CD4-positive, alpha-beta T cell treated with Interleukin-4 for 1 hour (primary cell): Measurements from ENCODE around the gene PACSIN2.

Source experiments
- DNase-seq, 2 donors: peaks; one replicate each; pipeline ENCODE4 v3.0.0-alpha.2; 2020 to 2022

Gene PACSIN2

DNA sequence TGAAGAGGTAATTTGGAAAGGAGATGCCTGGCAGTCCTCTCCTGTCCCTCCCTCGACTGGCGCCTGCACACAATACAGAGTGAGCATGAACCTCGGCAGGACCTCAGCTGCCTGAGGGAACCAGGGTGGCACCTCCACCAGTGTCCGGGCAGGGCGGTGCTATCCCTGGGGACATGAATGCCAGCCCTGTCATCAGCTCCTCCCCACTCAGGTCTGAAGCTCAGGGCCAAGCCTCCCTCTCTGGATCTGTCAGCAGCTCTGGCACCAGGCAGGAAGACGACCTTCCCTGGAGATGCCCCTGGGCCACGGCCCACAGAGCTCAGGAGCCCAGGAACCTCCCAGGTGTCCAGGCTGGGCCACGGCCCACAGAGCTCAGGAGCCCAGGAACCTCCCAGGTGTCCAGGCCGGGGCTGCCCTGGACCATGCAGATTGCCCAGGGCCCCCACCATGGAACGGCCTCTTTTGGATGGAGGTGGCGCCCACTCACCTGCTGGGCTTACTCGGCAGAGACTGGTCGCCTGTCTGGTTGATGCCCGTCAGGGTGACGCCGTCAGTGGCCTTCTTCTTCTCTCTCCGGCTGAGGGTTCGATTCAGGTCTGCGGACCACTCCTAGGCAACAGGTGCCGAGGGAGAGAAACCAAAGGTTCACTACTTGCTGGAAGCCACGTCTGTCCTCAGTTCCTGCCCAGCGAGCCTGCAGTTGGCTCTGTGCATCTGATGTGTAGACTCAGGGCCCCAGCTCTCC is 136.2 kb downstream of the PACSIN2 start:
- no peak for DNase-seq

DNA sequence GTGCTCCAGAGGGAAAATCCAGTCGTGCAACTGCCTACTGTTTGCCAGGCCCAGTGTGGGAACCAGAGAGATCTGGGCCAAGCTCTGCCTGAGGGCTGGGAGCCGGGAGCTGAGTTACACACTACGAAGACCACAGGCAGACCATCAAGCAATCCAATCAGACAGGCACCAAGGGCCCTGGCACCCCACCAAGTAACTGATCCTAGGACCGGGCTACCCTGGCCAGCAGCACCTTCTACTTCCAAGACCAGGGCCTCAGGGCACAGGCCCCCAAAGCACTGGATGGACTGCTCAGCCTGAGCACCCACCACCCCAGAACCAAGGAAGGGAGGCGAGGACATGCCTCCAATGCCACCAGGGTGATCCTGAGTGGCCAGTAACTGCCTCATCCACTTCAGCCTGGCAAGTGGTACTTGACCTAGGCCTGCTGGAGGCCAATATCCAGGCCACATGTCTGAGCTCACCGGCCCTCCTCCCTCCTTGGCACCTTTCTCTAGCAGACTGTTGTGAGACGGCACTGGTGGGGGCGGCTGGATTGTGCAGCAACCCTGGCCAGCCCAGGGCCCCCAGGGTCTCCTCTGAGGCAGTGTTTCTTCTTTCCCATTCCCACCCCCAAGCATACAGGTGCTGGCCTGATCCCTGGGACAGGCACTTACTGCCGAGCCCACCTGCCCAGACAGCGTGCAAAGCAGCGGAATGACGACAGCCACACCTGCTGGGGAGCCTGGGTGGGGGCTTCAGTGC is 137.2 kb downstream of the PACSIN2 start:
- DNase-seq = no peak

DNA sequence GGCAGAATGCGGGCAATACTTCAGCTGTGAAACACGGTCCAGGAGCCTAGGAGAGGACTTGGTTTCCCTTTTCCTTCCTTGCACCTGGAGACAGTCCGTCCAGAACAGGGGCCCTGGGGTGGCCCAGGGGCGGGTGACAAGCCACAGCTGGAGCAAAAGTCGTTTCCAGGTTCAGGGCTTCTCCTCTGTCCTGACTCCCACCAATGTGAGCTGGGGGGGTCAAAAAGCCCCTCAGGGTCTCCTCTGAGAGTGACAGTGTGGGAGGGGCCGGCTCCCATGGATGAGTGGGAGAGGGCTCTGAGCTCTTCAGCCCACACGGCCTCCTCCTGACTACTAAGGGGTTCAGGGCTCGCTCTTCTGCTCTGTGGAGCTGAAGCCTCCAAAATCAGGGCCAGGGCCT is 137.8 kb downstream of the PACSIN2 start:
- no peak for DNase-seq

DNA sequence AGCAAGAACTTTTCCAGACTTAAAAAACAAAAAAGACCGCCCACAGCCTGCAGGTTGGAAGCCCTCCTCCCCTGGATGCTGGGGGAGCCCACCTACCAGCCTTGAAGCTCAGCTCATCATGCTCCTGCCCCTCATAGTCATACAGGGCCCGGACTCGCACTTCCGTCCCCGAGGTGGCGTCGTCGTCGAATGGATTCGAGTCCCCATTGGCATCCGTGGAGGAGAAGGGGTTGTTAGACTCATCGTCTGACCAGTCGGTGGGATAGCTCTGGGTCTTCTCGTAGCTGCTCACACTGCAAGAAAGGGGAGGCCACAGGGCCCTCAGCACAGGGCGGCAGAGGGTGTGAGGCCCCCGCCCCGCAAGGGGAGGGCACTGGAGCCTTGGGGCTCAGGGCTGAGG is 138.9 kb downstream of the PACSIN2 start:
- DNase-seq = no peak

DNA sequence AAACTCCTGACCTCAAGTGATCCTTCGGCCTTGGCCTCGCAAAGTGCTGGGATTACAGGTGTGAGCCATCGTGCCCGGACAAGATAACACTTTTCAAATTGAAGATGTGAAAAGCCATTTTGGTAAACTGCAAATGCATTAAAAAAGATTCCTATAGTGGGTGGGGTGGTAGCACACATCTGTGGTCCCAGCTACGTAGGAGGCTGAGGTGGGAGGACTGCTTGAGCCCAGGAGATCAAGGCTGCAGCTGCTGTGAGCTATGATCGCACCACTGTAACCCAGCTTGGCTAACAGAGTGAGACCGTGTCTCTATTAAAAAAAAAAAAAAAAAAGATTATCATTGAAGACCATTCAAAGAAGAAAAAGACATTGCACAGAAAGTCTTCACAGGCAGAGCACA is 140.9 kb downstream of the PACSIN2 start:
- DNase-seq = no peak

DNA sequence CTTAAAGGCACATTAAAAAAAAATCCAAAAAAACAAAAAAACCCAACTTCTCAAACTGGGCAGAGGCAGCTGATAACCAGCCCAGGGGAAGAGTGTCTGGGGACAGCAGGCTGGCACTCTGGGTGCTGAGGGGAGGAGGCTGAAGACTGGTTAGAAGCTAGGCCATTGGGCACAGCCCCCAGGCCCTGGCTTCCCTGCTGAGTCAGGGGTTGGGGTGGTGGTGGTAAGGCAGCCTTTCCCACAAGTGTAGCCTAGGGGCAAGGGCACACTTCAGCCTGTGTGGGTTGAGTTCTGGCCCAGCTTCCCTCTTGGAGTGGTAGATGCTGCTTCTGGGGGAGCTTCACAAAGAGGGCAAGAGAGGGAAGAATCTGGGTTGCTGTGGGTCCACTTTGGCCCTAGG is 141.6 kb downstream of the PACSIN2 start:
- DNase-seq = no peak

DNA sequence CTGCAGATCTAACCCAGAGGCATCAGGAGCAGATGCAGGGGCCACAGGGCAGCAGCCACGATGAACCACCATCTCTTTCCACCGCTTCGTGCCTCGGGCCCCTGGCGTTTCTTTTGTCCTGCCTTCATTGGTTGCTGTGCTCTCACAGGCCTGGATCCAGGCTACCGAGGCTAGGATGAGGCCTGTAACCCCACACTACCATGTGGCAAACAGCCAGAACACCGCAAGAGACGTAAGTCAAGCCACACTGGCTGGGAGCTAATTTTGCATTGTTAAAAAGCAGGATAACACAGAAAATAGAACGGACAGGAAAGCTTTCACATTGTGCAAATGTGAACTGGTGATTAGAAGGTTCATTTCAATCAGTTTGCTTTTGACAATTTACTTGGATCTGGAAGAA is 142.1 kb downstream of the PACSIN2 start:
- DNase-seq = no peak

DNA sequence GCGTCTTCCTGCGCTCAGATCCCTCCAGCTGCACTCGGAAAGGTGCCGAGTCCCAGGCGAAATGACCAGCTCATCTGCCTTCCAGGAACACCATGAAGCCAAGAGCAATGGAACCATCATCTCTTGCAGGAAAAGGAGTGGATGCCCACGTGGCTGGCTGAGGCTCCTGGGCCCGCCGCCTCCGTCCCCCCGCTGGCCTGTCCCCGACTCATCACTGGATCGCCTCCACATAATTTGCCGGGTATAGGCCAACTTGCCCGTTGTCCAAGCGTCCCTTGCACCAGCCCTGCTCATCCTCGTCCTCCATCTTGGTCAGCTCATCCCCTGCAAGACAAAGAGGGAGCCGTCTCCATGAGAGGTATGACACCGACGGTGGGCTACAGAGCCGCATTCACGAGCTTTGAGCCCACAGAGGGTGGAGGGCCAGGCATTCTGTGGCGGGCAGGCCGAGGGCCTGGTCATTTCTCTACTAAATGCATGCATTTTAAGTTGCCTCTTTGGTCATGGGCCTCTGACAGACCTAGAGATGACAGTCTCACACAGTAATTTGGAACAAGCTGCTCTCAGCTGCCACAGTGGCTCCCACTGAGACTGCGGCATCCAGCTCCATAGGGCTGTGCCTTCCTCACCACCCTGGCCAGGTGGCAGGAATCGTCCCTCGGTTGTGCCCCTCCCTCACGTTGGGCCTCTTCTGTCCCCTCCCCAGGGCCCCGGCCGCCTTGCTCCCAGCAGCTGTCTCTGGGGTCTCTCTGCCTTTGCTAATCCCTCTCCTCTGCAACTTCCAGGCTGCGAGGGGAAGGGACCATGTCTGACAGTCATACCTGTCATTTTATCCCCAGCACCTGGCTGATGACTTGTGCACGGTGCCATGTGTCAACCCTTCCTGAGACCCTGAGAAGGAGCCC is 143.6 kb downstream of the PACSIN2 start:
- DNase-seq = no peak

DNA sequence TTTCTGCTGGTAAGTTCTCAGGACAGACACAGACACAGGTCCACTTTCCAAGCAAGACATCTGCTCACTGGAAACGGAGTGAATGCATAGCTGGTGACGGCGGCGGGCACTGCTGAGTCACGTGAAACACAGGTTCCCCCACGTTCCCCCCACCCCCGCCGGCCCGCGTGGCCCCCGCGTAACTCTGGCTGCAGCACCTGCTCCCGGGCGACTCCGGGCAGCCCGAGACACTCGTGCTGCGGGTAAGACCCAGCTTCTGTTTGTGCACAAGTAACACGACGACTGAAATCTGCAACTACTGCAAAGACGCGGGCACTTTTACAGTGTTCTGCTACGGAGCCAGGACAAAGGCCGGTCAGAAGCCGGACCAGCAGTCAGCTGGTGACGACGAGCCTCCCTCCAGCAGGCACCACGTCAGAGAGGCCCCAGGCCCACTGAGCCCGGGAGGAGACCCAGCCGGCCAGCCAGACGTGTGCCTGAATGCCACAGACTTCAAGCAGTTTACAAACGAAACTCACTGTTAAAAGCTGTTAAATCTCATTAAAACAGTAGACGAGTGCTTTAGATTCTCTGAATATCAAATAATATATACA is 145.0 kb downstream of the PACSIN2 start:
- no peak for DNase-seq

DNA sequence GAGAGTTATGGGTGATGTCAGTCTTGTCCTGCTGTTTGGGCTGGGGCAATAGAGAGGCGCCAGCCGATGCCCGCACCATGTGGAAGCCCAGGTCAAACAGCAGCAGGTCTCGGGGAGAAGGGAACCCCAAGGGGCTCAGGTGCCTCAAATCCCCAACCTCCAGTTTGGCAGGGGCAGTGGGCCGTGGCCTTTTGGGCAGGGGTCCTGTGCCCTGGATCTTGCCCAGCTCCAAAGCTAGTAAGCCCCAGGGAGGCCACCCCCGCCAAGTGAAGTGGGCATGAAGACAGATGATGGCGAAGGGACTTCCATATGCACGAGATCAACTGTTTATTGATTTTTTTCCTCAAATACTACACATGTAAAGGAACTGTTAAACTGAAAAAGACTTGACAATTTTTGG is 145.5 kb downstream of the PACSIN2 start:
- DNase-seq = no peak

DNA sequence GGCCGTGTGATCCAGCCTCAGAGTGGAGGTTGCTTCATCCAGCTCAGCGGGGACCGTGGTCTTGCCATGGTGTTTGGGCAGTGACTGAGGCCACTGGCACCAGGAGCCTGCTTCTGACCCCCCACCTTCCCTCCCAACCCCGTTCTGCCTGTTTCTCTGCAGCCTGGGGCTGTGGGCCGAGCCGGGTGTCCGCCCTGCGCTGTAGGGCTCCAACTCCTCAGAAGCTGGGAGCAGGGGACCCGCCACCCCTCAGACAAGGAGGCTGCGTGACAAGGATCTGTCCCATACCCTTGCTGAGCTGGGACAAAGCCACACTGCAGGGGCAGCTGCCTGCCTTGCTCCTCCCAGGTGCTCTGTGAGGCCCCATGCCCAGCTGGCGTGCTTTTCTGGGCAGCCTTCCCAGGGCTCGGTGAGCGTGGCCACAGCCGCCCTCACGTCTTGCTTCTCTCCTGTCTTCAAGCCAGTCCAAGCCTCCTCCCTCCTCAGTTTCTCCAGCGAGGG is 146.1 kb downstream of the PACSIN2 start:
- no peak for DNase-seq

DNA sequence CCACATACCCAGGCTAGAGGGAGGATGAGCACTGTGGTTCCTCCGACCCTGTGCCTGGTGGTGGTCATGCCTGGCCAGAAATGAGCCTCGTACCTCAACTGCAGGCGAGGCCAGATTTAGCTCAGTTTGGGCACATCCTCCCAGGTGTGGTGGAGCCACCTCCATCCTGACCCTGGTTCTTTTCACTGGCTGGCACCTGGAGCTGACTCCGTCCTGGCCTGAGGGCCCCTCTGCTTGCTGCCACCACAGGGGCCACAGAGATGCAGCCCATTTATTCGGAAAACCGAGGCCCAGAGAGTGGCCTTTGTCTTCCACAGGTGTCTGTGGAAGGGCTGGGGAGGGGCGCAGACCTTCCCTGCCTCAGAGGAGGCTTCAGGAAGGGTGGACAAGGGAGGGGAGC is 148.8 kb downstream of the PACSIN2 start:
- DNase-seq = no peak

DNA sequence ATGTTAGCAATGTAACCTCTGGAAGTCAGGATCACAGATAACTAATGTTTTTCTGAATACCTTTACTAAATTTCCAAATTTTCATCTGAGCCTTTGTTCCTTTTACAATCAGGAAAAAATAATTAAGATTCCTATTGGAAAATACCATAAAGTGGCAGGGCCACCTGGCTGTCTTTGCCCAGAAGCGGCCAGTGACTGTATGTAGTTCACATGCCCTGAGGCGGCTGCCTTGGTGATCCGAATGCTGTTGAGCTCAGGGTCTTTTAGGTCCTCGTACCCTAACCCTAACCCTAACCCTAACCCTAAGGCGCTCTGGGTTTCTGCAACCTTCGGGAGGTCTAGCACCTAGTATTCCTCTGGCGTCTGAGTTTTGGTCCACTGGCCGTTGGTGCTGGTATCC is 149.4 kb downstream of the PACSIN2 start:
- DNase-seq = no peak

DNA sequence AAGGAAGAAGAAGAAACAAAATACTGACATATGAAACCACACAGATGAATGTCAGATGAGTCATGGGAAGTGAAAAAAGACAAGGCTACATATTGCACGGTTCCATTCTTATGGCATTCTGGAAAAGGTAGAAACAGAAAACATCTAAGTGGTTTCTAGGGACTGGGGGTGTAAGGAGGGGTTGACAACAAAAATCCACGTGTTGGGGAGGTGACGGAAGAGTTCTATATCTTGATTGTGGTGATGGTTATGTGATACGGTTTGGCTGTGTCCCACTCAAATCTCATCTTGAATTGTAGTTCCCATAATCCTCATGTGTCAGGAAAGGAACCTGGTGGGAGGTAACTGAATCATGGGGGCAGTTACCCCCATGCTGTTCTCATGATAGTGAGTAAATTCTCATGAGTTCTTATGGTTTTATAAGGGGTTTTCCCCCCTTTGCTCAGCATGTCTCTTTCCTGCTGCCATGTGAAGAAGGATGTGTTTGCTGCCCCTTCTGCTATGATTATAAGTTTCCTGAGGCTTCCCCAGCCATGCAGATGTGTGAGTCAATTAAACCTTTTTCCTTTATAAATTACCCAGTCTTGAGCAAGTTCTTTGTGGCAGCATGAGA is 151.5 kb downstream of the PACSIN2 start:
- peak in 1 of 2 donors; percentile 26 for DNase-seq

DNA sequence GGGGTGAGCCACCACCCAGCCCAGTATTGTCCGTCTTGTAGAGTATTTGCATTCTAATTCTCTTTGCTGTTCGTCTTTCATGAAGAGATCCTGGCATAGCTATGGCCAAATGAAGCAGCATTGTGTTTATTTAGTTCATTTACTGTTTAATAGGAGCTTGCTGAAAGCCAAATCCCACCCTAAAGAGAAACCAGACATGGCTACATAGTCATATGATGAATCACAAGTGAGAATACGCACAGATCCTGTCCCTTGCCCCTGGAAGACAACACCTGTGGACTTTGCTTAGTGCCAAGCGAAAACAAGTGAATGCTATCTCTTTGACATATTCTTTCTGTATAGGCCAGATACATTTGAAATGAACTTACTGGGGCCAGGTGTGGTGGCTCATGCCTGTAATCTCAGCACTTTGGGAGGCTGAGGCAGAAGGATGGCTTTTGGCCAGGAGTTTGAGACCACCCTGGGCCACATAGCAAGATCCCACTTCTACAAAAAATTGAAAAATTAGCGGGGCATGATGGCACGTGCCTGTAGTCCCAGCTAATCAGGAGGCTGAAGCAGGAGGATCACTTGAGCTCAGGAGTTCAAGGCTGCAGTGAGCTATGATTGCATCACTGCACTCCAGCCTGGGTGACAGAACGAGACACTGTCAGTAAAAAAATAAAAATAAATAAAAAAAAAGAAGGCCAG is 152.8 kb downstream of the PACSIN2 start:
- no peak for DNase-seq

DNA sequence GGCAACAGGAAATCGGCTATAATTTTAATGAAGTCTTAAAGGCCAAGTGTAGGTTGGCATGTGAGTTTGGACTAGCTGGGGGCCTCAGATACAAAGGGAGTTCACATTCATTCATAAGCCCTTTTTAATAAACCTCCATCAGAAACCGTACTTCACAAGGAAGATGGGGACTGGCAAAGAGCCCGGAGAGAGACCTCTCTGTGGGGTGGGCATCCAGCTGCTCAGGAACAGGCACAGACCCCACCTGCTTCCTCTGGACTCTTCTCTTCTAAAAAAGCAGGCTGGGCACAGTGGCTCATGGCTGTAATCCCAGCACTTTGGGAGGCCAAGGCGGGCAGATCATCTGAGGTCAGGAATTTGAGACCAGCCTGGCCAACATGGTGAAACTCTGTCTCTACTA is 154.0 kb downstream of the PACSIN2 start:
- no peak for DNase-seq

DNA sequence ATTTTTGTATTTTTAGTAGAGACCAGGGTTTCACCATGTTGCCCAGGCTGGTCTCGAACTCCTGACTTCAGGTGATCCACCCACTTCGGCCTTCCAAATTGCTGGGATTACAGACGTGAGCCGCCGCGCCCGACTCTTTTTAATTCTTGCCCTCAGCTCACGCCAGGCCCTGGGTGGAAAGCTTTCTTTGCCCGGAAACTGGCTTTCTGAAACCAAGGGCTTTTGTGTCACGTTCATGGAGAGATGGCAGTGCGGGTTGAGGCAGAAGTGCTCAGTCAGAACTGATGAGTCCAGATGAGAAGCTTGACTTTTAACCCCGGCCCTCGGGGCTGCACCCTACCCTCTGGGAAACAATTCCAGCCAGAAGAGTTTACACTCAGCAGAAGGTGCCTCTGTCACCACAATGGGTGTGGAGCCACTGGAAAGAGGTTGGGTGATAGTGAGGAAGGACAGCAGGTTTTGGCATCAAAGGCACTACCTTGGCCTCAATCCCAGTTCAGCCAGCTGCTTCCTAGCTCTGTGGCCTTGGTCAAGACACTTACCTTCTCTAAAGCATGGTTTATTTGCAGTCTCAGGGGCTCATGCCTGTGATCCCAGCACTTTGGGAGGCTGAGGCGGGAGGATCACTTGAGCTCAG is 157.0 kb downstream of the PACSIN2 start:
- no peak for DNase-seq

DNA sequence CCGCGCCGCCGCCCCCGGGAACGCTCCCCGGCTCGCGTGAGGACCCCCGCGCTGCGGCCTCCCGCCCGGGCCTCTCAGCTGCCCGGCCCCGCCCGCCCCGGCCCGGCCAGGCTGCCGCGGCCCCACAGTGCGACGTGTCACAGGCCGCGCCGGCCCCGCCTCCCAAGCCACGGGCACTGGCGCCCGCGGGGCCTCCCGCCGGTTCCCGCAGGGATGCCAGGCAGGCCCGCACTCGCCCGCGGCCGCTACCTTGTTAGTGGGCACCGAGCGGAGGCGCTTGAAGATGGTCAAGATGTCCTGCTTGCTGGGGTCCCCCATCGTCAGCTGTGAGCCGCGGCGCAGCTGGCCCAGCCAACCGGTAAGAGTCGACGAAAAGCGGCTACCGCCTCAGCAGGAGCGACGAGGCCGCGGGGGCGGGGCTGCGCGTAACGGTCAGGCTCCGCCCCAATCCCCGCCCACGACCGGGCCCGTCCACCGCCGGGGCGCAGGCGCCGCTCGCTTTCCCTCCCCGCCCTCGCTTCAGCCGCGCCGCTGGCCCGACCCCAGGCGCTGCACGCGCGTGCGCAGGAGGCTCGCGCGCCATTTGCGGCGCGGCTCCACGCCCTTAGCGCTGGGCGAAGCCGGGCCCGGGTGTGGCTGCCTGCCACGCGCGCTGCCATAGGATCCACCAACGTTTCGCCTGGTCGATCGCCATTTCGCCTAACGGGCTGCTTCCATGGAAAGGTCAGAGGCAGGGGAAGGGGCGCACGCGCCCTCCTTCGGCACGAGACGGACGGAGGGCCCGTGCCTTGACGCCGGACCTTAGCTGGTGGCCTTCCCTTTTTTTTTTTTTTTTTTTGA is 157.9 kb downstream of the PACSIN2 start, which contains the start of gene ARFGAP3:
TSS of gene ARFGAP3 (minus strand) at position 409 of the 840 bp plus-strand sequence. CDS start at position 318, 91 bp downstream.
- peak; percentile 94 for DNase-seq

DNA sequence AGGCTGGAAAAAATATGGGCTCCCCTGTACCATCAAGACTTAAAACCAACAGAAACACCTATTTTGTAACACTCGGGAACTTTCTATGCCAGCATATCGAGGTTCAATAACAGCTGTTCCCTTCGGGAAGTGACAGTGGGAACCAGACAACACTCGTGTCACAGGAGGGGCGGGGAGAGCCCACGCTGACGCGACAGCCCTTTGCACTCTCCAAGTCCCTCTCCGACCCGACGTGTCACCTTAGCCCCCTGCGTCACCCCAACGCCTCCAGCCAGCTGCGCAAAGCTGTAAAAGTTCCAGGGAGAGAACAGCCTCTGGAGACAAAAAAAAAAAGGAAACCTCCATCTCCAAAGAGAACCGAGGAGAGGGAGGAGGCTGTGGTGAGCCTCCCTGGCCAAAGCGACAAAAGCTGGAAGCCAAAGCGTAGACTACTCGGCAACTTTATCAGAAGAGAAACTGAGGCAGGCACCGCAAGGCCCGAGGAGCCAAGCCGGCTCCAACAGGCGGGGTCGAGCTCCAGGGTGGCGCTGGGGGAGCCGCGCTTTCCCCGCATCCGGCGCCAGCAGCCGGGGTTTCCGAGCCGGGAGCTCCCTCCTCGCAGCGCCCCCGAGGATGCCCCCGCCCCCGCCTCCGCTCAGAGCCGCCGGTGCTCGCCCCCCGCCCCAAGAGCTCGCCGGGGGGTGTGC is 158.6 kb downstream of the PACSIN2 start:
- DNase-seq = peak; percentile 66 to 67

DNA sequence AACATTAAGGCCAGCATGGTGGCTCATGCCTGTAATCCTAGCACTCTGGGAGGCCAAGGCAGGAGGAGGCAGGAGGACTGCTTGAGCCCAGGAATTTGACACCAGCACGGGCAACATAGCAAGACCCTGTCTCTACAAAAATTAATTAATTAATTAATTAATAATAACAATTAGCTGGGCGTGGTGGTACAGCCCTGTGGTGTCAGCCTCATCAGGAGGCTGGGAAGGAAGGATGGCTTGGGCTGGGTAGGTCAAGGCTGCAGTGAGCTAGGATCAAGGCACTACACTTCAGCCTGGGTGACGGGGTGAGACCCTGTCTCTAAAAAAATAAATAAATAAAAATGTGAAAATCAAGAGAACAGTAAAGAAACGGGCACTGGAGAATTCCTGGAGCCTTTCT is 159.2 kb downstream of the PACSIN2 start:
- DNase-seq = no peak
